Activated T-cell treated with anti-CD3 and anti-CD28 coated beads for 1 hour (primary cell): ENCODE data around the gene AP5S1.

Experiments used
- DNase-seq: peaks from one replicate; pipeline ENCODE4 v3.0.0-alpha.2; 2020; ENCODE audit warnings: low read depth

The AP5S1 gene

GRCh38 chr20:3846378-3846739 is 26.0 kb downstream of the AP5S1 start:
- no peak for DNase-seq

GRCh38 chr20:3846740-3847428 is 26.5 kb downstream of the AP5S1 start, which contains the start of gene MAVS:
Gene MAVS (plus strand): TSS chr20:3846834. CDS start chr20:3854625, 7,791 bp downstream.
- peak; percentile 78 for DNase-seq

- no peak for DNase-seq
Observed at GRCh38 chr20:3847429-3847940, 27.1 kb downstream of the AP5S1 start.

GRCh38 chr20:3848565-3848964 is 28.2 kb downstream of the AP5S1 start:
- no peak for DNase-seq

GRCh38 chr20:3854462-3854871 is 34.1 kb downstream of the AP5S1 start:
- no peak for DNase-seq

- DNase-seq = no peak
Observed at GRCh38 chr20:3857405-3857804, 37.1 kb downstream of the AP5S1 start.

GRCh38 chr20:3858689-3859088 is 38.3 kb downstream of the AP5S1 start:
- no peak for DNase-seq

GRCh38 chr20:3861191-3861590 is 40.8 kb downstream of the AP5S1 start:
- no peak for DNase-seq

- DNase-seq = no peak
Observed at GRCh38 chr20:3862333-3862732, 42.0 kb downstream of the AP5S1 start.

- DNase-seq = no peak
Observed at GRCh38 chr20:3863317-3863716, 43.0 kb downstream of the AP5S1 start.

- no peak for DNase-seq
Observed at GRCh38 chr20:3864518-3864917, 44.2 kb downstream of the AP5S1 start.

- DNase-seq = no peak
Observed at GRCh38 chr20:3865152-3865886, 45.0 kb downstream of the AP5S1 start.

GRCh38 chr20:3865887-3866407 is 45.6 kb downstream of the AP5S1 start:
- no peak for DNase-seq

GRCh38 chr20:3866464-3866863 is 46.1 kb downstream of the AP5S1 start:
- no peak for DNase-seq

- DNase-seq = no peak
Observed at GRCh38 chr20:3867802-3868201, 47.5 kb downstream of the AP5S1 start.

GRCh38 chr20:3869839-3870634 is 49.7 kb downstream of the AP5S1 start:
- DNase-seq = no peak

GRCh38 chr20:3871550-3872265 is 51.4 kb downstream of the AP5S1 start:
- no peak for DNase-seq

GRCh38 chr20:3873507-3873906 is 53.2 kb downstream of the AP5S1 start:
- DNase-seq = no peak

GRCh38 chr20:3874194-3874844 is 54.0 kb downstream of the AP5S1 start:
- no peak for DNase-seq

GRCh38 chr20:3875378-3875974 is 55.1 kb downstream of the AP5S1 start:
- DNase-seq = no peak

GRCh38 chr20:3876000-3876399 is 55.7 kb downstream of the AP5S1 start:
- no peak for DNase-seq
